ENCODE measurements around the gene PLXNA1. TPM values are rescaled to one million over a fixed set of nuclear protein-coding genes. Genes with fewer than 3 reads are reported as not detected.

PLXNA1 gene
- total RNA-seq, 1 donor from 2014 or later = 50.1 TPM

DNA sequence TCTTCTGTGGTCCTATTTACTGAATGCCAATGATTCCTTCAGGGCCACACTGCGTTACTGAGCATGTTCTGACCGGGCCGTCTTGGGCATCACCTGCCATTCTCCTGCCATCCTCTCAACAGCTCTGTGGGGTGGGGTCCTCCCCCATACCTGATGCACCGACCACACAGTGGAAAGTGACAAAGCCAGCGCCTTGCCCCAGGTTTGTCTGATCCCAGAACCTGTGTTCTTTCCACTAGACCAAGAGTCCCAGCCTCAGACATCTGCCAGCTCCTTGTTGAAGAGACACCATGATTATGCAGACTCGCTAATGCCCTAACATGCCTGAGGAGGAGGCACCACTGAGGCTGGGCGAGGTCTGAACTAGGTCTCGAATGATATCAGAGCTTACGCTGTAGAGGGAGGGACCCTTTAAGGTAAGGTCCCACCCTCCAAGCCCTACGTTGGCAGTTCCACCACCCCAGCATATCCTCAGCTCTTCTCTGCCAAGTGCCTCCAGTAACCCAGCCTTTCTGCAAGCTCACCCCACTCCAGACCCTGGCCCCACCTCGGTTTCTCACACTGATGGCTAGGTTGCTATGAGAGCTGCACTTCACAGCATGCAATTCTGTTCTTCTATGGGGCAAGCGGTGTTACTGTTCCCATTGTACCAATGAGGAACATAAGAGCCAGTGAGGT lies 29.8 kb upstream of the PLXNA1 start:
- DNase-seq (ENCODE audit: low spot score) = no peak

DNA sequence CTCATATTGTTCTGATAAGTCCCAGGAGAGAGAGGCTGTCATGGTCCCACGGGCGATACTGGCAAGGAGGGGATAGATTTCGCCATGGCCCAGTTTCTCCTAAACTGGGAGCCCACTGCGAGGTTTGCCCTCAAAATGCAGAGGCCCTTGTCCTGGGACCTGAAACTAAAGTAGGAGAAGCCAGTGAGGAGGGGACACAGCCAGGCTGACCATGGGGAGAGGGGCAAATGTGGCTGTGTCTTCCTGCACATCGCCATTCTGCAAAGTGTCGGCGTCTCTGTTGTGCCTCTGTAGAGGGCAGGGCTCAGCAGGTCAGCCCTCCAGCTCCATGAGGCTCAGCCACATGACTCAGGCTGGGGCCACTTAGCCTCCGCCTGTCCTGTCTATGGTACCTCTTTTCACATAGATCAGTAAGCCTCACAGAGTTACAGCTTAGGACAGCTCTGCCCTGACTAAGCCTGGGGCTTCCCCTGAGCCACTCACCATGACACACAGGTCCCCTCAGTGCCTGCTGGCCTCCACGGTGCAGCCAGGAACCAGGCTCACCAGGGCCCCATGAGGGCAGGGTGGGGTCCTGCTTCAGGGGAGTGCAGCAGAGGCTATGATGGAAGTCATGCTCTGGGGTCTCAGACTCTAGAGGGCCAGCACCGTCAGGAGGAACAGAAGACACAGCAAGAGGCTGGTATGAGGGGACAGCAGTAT lies 28.6 kb upstream of the PLXNA1 start:
- DNase-seq (ENCODE audit: low spot score) = no peak

DNA sequence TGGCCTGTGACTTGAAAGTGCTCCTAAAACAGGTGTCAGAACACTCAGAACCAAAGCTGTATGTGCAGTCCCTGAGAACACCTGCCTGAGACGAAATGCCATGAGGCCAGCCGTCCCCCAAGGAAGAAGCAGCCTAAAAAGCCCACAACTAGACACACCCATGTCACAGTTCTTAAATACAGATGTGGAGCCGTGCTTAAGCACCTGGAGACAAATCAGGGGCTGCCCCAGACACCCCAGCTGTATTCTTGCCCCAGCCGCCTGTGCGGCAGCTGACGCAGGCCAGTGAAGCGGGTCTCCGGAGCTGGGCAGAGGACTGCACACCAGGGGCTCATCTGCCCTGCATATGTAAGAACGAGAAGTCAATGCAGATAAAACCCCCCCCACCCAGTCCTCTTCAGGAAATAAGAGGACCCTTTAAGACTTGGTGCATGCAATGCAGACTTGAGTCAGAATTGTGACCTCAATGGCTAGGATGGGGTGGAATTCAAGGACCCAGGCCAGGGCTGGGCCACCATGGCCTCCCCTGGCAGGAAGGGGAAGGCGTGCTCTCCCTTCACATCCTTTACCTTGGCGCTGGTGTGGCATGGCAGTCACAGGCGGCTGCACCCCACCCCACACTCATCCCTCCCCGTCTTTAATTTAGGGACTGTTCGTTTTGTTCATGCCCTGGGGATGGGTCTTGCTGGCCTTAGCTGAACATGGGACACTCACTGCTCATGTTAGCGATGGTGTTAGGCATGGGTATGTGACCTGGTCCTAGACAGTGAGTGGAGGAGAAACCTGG lies 27.7 kb upstream of the PLXNA1 start:
- no peak for DNase-seq (ENCODE audit: low spot score)

DNA sequence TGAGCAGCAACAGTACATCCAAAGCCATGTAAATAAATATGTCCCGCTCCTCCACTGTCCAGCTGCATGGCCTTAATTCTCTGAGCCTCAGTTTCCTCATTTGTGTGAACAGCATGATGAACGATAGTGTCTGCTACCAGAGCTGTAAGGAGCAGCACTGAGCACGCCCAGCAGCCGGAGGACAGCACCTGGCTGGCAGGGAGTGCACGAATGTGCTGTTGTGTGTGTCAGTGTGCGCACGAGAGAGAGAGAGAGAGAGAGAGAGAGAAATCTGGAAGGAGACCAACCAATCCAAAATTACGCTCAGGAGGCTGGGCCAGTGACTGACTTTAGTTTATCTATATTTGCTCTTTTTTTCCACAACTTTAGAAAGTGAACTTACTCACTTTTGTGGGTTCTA lies 26.6 kb upstream of the PLXNA1 start:
- no peak for DNase-seq (ENCODE audit: low spot score)

DNA sequence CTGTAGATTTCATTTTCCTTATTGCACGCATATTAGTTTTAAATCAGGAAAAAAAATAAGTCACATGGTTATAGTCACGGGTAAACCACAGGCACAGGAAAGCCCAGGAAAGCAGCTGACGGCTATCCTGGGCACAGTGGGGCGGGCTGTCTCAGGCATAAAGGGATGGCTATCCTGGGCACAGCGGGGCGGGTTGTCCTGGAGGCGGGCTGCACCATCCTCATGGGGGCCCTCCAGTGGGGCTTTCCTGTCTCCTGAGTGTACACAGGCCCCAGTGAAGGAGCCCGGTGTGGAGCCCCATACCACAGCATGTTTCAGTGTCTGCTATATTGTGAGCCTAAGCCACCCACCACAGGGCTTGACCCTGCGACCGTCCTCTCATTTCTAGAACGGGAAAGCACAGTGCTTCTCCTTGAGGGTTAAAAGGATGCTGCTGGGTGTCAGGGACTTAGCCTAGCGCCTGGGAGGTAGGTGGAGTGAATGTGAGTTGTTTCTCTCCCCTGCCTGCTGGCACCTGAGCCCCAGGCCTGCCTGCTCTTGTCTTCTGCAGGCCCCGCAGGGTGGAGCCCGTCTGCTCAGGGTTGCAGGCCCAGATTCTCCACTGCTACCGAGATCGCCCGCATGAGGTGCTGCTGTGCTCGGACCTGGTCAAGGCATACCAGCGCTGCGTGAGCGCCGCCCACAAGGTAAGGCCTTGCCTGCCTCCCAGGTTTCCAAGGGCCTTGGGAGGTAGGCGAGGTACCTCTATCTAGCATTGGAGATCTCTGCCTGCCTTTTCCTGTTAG lies 25.9 kb upstream of the PLXNA1 start:
- peak; percentile 23 for DNase-seq (ENCODE audit: low spot score)

DNA sequence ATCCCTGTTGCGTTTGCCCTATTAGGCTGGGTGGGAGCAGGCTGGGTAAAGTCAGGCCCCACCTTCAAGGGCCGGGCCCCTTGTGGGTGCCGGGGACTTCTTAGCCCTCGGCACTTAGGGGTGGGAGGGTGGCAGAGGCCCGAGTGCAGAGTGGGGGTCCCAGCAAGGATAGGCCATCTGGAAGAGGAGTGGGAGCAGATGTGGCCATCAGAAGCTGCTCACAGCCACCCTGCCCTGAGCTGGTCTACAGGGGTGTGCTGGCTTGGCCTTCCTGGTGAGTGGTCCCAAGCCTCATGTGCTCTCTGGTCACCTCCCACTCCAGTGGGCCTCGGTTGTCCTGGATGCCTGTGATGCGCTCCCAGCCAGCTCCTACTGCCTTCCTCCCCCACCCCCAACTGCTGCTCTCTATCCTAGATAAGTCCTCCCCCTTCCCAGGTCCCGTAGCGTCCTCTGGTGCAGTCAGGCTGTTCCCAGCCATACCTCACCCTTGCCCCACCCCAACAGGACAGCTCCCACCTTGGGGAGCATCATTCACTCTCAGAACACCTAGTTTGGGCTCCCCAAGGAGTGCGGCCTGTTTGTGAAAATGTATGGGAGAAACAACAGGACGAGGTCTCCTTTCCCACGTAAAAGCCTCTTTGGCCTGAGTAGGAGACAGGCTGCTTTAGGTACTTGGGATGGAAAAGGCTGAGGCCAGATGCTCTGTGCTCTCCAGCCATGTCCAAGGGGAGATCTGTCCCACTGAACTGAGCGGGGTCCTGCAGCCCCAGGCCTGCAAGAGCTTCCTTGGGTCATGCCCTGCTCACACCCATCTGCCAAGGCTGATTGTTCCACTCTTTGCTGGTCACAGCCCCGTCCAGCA lies 24.9 kb upstream of the PLXNA1 start:
- no peak for DNase-seq (ENCODE audit: low spot score)

DNA sequence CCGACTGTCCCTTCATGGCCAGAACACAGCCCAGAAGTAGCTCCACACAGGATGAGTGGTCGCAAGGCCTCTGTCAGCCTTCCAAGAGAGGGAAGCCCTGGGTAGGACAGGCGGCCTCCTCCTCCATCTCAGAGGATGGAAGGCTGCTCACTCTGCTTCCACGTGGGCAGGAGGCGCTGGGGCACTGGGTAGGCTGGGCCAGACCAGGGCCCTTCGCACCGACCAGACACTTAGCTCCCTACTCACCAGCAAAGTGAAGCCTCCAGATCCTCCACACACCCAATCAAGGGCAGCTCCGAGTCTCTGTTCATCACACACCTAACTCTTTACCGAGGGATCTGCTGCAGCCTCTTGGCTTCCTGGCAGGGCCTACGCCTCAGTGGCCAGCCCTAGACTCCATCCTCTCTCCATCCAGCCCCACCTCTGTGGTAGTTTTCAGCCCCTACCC lies 24.3 kb upstream of the PLXNA1 start:
- no peak for DNase-seq (ENCODE audit: low spot score)

DNA sequence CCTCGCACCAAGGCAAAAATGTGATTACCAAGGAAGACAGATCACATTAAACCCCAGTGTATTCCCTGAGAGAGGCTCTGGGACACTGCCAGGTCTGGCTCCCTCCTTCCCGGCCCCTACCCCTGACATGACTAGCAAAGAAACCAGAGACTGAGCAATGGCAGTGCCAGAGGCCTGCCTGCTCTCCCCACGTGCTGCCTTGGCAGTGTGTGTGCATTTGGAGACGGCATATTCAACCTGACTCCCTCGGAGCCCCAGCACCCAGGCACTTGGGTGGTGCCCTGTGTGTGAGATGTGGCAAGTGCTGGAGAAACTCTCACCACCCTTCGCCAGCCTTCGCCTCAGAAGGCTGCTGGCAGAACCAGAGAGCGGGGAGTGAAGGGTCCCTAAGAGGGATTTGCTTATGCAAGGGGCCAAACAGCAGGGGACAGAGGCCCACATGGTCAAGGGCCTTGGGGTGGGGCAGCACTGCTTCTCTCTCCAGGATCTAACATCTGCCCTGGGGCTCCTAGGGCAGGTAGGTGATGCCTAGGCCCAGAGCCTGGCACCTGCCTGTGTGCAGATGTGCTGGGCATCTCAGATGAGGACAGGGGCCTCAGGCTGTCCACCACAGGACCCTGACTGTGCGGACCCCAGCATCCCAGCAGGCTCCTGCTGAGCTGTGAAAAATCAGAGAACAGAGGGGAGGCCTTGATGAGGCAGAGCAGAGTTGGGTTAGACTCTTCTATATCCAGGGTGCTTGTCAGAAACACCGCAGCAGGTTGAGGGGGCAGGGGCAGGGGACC lies 23.6 kb upstream of the PLXNA1 start:
- DNase-seq (ENCODE audit: low spot score) = no peak

DNA sequence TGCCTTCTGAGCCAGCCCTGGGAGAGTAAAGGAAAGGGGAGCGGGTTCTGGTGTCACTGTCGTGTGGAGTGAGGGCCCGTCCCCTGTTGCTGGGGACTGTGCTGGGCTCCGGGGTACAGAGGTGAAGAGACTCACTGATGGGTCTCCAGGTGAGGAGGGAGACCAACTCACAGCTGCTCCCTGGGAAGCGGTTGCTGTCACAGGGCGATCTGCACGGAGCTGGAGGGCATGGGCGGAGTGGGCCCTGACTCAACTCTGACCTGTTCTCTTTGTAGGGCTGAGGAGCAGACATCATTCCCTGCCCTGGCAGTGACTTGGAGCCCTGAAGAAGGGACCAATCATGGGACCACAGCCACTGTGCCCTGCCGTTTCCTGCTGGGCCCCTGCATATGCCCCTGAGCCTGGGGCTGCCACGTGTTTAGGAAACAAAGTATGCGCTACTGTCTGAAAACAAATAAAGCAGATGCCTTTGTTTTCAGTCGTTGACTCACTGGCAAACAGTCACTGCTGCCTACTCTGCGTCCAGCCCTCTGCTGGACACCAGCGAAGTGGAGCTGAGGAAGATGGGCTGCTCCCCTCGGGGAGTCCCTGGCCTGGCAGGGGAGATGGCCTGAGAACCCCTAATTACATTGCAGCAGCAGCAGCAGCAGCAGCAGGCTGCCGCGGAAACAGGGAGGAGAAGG lies 22.9 kb upstream of the PLXNA1 start:
- no peak for DNase-seq (ENCODE audit: low spot score)

DNA sequence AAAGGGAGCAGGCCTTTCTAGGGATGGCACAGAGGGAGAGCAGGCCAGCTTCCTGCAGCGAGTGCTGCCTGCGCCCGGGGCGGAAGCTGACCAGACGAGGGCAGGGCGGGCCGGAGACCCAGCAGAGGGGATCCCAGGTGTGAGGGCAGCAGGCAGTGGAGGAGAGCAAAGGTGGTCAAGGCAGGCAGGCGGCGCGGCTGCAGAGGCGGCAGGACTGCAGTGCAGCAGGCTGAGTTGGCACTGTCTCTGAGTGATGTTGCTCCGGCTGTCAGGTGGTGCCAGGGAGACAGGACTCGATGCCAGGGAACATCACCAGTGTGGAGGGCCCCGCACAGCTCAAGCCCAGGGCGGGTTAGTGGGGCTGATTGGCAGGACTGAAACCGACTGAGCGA lies 22.3 kb upstream of the PLXNA1 start:
- no peak for DNase-seq (ENCODE audit: low spot score)

DNA sequence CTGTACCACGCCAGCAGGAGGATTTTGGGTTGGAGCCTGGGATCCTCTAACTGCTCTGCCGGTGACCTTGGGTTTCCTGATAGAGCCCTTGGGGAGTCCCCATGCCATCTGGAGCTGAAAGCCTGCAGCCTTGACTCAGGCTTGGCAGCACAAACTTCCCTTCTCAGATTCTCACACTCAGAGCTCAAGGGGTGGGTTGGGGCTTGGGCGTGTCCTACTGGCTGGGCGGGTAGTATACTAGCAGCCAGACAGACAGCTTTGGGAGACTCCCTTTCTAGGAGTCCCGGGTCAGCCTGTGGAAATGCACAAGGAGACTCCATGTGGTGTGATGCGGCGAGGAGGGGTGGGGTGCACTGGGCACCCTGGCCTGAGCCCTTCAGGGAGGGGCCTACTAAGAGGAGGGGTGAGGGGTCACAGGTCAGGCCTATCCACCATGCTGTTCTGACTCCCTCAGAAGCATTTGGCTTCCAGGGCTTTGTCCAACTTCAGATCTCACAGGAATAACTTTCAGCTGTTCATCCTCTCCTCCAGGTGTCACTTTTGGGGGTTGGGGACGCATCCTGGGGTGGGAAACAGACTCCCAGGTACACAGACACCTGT lies 21.6 kb upstream of the PLXNA1 start:
- DNase-seq (ENCODE audit: low spot score) = peak; percentile 41

DNA sequence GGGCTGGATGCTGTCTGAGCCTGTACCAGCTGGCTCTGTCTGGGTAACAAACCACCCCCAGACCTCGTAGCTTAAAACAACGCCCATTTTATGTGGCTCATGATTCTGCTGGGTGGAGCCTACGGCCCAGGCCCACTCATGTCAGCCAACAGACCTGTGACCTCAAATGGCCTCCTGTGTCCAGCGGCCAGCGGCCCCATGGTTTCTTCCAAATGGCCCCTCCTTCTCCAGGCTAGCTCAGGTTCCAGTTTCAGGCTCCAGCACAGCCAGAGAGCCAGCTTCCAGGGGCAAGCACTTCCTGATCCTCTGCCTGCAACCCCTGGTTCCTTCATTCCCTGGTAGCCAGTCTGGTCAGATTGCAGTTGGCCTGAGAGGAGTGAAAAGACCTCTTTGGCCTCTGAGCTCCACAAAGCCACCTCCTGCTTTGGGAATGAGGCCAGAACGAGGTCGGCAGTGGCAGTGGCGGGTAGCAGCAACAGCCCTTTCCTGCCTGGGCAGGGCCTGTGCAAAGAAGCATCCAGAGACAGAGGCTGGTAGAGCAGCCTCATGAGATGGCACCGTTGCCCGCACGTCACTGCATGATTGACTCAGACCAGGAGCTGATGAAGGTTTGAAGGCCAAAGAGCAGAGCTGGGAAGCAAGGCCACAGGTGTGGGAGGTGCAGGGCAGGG lies 21.0 kb upstream of the PLXNA1 start:
- DNase-seq (ENCODE audit: low spot score) = no peak

DNA sequence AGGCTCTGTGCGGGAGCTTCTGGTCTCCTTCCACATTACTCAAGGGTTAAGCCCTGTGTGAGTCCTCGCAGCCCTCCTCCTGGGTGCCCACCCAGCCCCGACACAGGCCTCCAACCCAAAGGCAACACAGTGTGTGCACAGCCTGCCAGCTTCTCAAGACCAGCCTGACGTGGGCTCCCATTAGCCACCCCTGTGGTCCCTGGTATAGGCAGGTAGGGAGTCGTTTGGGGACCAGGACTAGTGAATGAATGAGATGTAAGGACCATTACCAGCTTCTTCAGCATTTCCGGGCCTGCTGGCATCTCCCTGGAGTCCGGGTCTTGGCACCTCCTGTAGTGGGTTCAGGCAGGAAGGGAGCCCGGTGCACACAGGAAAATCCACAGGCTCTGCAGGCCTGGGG lies 20.2 kb upstream of the PLXNA1 start:
- no peak for DNase-seq (ENCODE audit: low spot score)

DNA sequence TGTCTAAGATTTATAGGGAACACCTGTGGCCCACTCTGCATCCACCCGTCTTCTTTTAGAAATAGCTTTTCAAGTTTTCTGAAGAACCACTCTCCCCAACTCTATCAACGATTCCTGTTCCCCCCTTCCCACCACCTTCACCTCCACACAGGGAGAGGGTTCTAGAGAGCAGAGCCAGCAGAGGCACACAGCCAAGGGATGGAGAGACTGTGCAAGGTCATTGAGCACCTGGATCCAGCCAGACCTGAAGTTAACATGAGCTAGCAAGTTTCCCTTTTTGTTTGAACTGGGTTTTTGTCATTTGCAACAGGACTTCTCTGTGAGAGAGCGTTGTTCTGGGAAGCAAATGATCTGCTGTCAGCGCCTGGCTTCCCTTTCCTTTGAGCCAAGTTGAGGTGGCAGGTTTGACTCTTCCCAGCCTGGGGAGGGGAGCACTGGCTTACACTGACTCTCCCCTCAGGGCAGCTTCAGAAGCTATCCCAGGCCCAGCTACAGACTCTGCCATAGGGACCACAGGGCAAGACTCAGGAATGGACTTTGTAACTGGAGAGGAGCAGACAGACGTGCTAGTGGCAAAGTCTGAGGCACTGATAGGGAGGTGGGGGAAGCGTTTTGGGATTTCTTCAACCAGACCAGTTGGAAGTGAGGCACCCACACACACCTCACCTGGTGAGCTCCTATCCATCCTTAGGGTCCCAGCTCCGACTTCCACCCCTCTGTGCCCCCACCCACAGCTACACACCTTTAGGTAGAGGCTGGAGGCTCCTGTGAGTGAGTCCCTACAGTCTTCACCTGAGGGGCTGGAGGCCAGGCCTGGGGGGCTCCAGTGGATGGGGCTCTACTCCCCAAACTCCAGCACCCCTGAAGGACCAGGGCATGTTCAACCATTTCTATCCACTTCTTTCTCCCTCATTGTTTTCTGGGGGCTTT lies 19.4 kb upstream of the PLXNA1 start:
- no peak for DNase-seq (ENCODE audit: low spot score)

DNA sequence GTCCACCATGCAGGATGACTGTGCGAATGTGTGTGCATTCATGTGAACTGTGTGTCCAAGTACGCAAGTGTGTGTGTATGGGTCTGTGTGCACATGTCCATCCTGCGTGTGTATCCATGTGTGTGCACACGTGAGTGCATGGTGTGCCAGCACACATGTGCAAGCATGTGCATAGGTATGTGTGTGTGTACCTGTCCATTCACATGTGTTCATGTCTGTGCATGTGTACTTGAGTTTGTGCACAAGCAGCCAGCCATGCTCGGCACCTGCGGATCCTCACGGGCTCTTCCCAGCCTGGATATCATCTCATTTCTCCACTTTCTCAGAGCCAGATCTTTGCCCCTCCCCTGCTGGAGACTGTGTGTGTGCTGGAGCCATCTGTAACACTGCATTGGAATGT lies 18.7 kb upstream of the PLXNA1 start:
- DNase-seq (ENCODE audit: low spot score) = no peak

DNA sequence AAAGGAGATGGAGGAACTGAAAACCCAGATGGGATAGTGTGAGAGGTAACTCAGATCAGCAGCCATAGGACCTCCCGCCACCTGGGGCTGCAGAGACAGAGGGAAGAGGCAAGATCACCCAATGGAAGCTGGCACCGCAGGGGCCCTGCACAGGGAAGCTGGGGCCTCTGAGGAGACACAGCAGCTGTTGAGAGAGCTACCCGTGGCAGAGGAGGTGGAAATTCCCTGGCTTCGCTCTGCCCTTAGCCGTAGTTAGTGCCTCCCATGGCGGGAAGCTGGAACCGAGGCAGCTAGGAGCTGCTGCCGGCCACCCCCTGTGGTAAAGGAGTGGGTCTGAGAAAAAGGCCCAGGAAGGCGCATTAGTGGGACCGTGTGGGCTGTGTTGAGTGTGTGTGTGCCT lies 18.0 kb upstream of the PLXNA1 start:
- no peak for DNase-seq (ENCODE audit: low spot score)

DNA sequence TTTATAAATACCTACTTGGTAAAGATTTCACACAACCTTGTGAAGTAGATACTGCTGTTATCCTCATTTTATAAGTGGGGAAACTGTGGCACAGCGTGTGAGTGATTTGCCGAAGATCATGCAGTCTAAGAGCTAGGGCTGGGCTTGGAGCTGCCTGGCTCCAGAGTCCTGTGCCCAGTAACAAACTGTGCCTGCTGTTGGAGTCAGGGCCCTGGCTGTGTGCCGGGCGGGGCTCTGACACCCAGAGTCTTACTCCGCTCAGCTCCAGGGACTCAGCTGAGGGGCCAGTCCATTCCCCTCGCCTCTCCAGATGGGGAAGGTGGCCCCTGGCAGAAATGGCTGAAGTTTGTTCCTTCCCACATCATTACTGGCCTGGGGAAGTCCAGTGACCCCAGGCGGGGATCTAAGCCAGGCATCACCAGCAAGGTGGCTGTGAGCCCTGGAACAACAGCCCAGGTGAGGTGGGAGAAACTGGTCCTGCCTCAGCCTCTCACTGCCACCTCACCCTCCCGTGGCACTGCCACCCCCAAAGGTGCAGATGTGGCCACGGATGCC lies 17.3 kb upstream of the PLXNA1 start:
- DNase-seq (ENCODE audit: low spot score) = no peak
